ENCODE measurements around the gene NKX6-1.

DNA sequence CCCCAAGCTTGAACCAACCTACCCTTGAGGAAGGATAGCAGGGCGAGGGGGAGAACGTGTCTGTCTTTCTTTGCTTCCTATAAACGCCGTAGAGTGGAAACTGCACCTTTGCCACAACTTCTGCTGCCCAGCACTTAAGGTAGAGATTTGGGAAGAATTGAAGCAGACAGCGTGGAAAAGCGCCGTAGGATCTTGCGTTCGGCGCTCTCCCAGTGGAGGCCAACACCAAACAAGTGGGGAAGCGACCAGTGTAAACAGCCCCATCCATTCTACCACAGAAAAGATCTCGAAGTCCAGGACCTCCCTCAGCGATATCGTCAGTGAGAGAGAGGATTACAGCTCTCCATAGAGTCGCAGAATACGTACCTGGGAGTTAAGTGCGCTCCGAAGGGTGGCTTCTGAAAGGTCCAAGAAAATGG, 3.9 kb upstream of the NKX6-1 start:
- TF ChIP-seq, protein P1, sequence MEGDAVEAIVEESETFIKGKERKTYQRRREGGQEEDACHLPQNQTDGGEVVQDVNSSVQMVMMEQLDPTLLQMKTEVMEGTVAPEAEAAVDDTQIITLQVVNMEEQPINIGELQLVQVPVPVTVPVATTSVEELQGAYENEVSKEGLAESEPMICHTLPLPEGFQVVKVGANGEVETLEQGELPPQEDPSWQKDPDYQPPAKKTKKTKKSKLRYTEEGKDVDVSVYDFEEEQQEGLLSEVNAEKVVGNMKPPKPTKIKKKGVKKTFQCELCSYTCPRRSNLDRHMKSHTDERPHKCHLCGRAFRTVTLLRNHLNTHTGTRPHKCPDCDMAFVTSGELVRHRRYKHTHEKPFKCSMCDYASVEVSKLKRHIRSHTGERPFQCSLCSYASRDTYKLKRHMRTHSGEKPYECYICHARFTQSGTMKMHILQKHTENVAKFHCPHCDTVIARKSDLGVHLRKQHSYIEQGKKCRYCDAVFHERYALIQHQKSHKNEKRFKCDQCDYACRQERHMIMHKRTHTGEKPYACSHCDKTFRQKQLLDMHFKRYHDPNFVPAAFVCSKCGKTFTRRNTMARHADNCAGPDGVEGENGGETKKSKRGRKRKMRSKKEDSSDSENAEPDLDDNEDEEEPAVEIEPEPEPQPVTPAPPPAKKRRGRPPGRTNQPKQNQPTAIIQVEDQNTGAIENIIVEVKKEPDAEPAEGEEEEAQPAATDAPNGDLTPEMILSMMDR (IDR thresholded peaks at IDR 0.05), result no peak
- no peak for TF ChIP-seq POLR2A (IDR thresholded peaks at IDR 0.05)
